ENCODE results near the gene KIAA1549.
"Not testable (repeated sequence)": the region's sequence is repeated elsewhere in the genome, so short reads cannot be mapped to it uniquely, and the experiment has no call there.

Gene KIAA1549

GRCh38 chr7:138999414-138999813, 18.2 kb upstream of the KIAA1549 start:
- H3K27ac ChIP-seq (ENCODE audit: insufficient read depth, low read depth, low read length, poor library complexity, severe bottlenecking): no peak overlapping the region
- H3K4me3 ChIP-seq (ENCODE audit: insufficient read depth, low read depth, low read length): no peak overlapping the region
- 98 to 100% methylated on average over 3 of the region's 3 CpGs for WGBS, 2 experiments

DNA sequence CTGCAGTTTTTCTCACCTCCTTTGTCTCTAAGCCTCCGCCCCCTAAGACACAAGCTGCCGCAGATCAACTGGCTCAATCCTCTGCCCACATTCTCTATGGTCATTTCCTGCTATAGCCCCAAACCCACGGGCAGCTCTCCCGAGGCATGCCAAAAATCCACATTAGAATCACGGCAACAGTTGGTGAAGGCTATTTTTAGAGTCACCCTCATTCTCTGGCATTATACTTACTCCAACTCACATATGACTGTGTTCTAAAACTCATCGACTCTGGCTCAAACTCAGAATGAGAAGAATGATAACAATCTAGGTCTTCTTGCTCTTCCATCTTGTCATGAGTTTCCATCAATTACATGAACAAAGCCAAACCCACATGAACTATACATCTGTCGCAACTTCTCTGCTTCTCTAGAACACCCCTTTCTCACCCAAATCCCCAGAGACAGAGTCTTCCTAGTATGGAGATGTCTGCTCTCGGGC, 10.9 kb upstream of the KIAA1549 start:
- H3K4me3 ChIP-seq (ENCODE audit: insufficient read depth, low read depth, low read length): no peak overlapping the region
- no peaks in the 10 kb centered on the region for H3K27me3 ChIP-seq (ENCODE audit: control insufficient read depth, insufficient read depth, low read length, poor library complexity, severe bottlenecking)
- no peaks in the 10 kb centered on the region for H3K36me3 ChIP-seq (ENCODE audit: control insufficient read depth, insufficient read depth, low read length)
- no peak overlapping the region for H3K27ac ChIP-seq (ENCODE audit: insufficient read depth, low read depth, low read length, poor library complexity, severe bottlenecking)
- WGBS, 2 experiments: 89 to 90% methylated on average over 8 of the region's 8 CpGs
- H3K9me3 ChIP-seq (ENCODE audit: control insufficient read depth, low read length): peaks cover 3% of the 10 kb centered on the region
- no peaks in the 10 kb centered on the region for H3K4me1 ChIP-seq (ENCODE audit: control insufficient read depth, insufficient read depth, low read length)

More at GRCh38 chr7:138999414-138999813, 18.2 kb upstream of the KIAA1549 start:
- Histone ChIP-seq H3K4me1 (ENCODE audit: control insufficient read depth, insufficient read depth, low read length) (no peaks in the 10 kb centered on the region), H3K9me3 (ENCODE audit: control insufficient read depth, low read length) (peaks cover 3% of the 10 kb centered on the region), H3K36me3 (ENCODE audit: control insufficient read depth, insufficient read depth, low read length) (no peaks in the 10 kb centered on the region), H3K27me3 (ENCODE audit: control insufficient read depth, insufficient read depth, low read length, poor library complexity, severe bottlenecking) (no peaks in the 10 kb centered on the region)

GRCh38 chr7:138987686-138988085, 6.5 kb upstream of the KIAA1549 start:
- Histone ChIP-seq H3K4me1 (ENCODE audit: control insufficient read depth, insufficient read depth, low read length) (no peaks in the 10 kb centered on the region), H3K27ac (ENCODE audit: insufficient read depth, low read depth, low read length, poor library complexity, severe bottlenecking) (no peak overlapping the region), H3K36me3 (ENCODE audit: control insufficient read depth, insufficient read depth, low read length) (no peaks in the 10 kb centered on the region), H3K9me3 (ENCODE audit: control insufficient read depth, low read length) (peaks cover 3% of the 10 kb centered on the region), H3K4me3 (ENCODE audit: insufficient read depth, low read depth, low read length) (no peak overlapping the region), H3K27me3 (ENCODE audit: control insufficient read depth, insufficient read depth, low read length, poor library complexity, severe bottlenecking) (peaks cover 3% of the 10 kb centered on the region)
- 94 to 100% methylated on average over 1 of the region's 1 CpG for WGBS, 2 experiments

DNA sequence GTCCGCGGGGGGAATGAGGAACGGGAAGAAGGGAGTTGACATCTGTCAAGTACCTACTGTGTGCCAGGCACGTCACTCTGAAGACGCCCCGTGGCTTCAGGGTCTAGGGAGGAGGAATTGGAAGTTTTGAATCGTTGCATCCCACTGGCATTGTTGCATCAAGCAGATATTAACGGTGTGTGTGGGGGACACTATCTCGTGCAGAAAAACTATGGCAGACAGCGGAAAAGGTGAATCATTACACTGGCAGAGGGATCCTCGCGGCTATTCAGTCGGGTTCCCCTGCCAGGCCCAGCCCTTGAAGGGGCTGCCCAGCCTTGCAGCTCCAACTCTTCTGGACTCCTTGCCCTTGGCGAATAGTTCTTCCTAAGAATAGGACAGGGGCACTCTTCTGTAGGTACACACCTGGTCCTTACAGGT, 1.0 kb upstream of the KIAA1549 start:
- Histone ChIP-seq H3K36me3 (ENCODE audit: control insufficient read depth, insufficient read depth, low read length) (no peaks in the 10 kb centered on the region), H3K4me1 (ENCODE audit: control insufficient read depth, insufficient read depth, low read length) (peaks cover 21% of the 10 kb centered on the region), H3K9me3 (ENCODE audit: control insufficient read depth, low read length) (no peaks in the 10 kb centered on the region), H3K27me3 (ENCODE audit: control insufficient read depth, insufficient read depth, low read length, poor library complexity, severe bottlenecking) (peaks cover 11% of the 10 kb centered on the region), H3K4me3 (ENCODE audit: insufficient read depth, low read depth, low read length) (peak overlapping the region; percentile 50), H3K27ac (ENCODE audit: insufficient read depth, low read depth, low read length, poor library complexity, severe bottlenecking) (no peak overlapping the region)
- WGBS, 2 experiments: 31 to 33% methylated on average over 14 of the region's 14 CpGs

- Histone ChIP-seq H3K27me3 (ENCODE audit: control insufficient read depth, insufficient read depth, low read length, poor library complexity, severe bottlenecking) (peaks cover 11% of the 10 kb centered on the region), H3K4me1 (ENCODE audit: control insufficient read depth, insufficient read depth, low read length) (peaks cover 21% of the 10 kb centered on the region), H3K27ac (ENCODE audit: insufficient read depth, low read depth, low read length, poor library complexity, severe bottlenecking) (no peak overlapping the region), H3K36me3 (ENCODE audit: control insufficient read depth, insufficient read depth, low read length) (no peaks in the 10 kb centered on the region), H3K9me3 (ENCODE audit: control insufficient read depth, low read length) (no peaks in the 10 kb centered on the region), H3K4me3 (ENCODE audit: insufficient read depth, low read depth, low read length) (peak overlapping the region; percentile 60)
- 1% methylated on average over 68 of the region's 68 CpGs for WGBS, 2 experiments
Measured at GRCh38 chr7:138980563-138981291, 462 bp downstream of the KIAA1549 start.

- H3K27me3 ChIP-seq (ENCODE audit: control insufficient read depth, insufficient read depth, low read length, poor library complexity, severe bottlenecking): peaks cover 11% of the 10 kb centered on the region
- H3K4me3 ChIP-seq (ENCODE audit: insufficient read depth, low read depth, low read length): peak overlapping the region; percentile 60
- H3K9me3 ChIP-seq (ENCODE audit: control insufficient read depth, low read length): no peaks in the 10 kb centered on the region
- H3K36me3 ChIP-seq (ENCODE audit: control insufficient read depth, insufficient read depth, low read length): no peaks in the 10 kb centered on the region
- peaks cover 25% of the 10 kb centered on the region for H3K4me1 ChIP-seq (ENCODE audit: control insufficient read depth, insufficient read depth, low read length)
- 33 to 36% methylated on average over 9 of the region's 9 CpGs for WGBS, 2 experiments
- no peak overlapping the region for H3K27ac ChIP-seq (ENCODE audit: insufficient read depth, low read depth, low read length, poor library complexity, severe bottlenecking)
Measured at GRCh38 chr7:138979988-138980562, 1.1 kb downstream of the KIAA1549 start.

DNA sequence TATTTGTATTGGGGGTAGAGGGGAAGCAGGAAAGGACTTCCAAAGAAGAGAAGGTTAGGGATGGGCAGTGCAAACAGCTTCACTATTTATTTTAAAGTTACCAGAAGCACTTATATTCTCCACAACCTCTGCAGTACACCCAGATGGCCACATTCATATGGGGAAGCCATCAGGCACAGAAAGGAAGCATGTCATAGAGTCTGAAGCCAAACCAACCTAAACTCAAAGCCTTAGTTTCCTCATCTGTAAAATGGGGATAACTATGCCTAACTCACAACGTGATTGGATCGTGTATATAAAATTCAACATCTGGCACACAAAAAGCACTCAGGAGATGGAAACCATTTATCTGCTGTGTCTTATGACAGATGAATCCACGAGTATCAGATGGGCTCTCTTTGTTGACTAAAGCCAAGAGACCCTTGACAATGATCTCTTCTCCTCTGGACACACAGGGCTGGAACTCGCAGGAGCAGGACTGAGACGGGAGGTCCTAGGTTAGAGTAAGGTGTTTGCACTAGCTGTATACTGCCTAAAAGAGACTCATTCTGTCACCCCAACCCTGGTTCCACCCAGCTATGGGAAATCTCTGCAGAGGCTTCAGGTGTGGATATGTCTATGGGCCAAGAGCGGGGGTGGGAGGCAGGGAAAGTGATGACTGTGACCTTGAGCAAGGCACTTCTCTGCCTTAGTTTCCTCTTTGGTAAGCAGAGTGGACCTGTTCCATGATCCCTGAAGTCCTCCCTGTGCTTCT, 1.8 kb downstream of the KIAA1549 start:
- Histone ChIP-seq H3K27ac (ENCODE audit: insufficient read depth, low read depth, low read length, poor library complexity, severe bottlenecking) (no peak overlapping the region), H3K9me3 (ENCODE audit: control insufficient read depth, low read length) (no peaks in the 10 kb centered on the region), H3K36me3 (ENCODE audit: control insufficient read depth, insufficient read depth, low read length) (no peaks in the 10 kb centered on the region), H3K27me3 (ENCODE audit: control insufficient read depth, insufficient read depth, low read length, poor library complexity, severe bottlenecking) (peaks cover 11% of the 10 kb centered on the region), H3K4me1 (ENCODE audit: control insufficient read depth, insufficient read depth, low read length) (peaks cover 30% of the 10 kb centered on the region), H3K4me3 (ENCODE audit: insufficient read depth, low read depth, low read length) (peak overlapping the region; percentile 60)
- 90 to 94% methylated on average over 6 of the region's 6 CpGs for WGBS, 2 experiments

- Histone ChIP-seq H3K36me3 (ENCODE audit: control insufficient read depth, insufficient read depth, low read length) (no peaks in the 10 kb centered on the region), H3K27ac (ENCODE audit: insufficient read depth, low read depth, low read length, poor library complexity, severe bottlenecking) (no peak overlapping the region), H3K4me3 (ENCODE audit: insufficient read depth, low read depth, low read length) (no peak overlapping the region), H3K4me1 (ENCODE audit: control insufficient read depth, insufficient read depth, low read length) (peaks cover 30% of the 10 kb centered on the region), H3K27me3 (ENCODE audit: control insufficient read depth, insufficient read depth, low read length, poor library complexity, severe bottlenecking) (peaks cover 11% of the 10 kb centered on the region), H3K9me3 (ENCODE audit: control insufficient read depth, low read length) (no peaks in the 10 kb centered on the region)
- 83 to 84% methylated on average over 6 of the region's 6 CpGs for WGBS, 2 experiments
Measured at GRCh38 chr7:138978541-138979184, 2.5 kb downstream of the KIAA1549 start.

DNA sequence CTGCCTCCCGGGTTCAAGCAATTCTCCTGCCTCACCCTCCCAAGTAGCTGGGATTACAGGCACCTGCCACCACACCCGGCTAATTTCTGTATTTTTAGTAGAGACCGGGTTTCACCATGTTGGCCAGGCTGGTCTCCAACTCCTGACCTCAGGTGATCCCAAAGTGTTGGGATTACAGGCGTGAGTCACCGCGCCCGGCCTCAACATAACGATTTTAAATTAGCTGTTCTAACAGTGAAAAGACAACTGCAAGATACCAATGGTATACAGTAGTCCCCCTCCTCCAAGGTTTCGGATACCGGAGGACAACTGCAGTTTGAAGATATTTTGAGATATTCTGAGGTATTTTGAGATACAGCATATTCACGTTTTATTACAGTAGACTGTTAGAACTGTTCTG, 5.0 kb downstream of the KIAA1549 start:
- not testable (repeated sequence) for H3K4me3 ChIP-seq (ENCODE audit: insufficient read depth, low read depth, low read length)

More for the DNA sequence above, 5.0 kb downstream of the KIAA1549 start:
- H3K27ac ChIP-seq (ENCODE audit: insufficient read depth, low read depth, low read length, poor library complexity, severe bottlenecking); H3K27me3 ChIP-seq (ENCODE audit: control insufficient read depth, insufficient read depth, low read length, poor library complexity, severe bottlenecking); H3K36me3 ChIP-seq (ENCODE audit: control insufficient read depth, insufficient read depth, low read length); H3K9me3 ChIP-seq (ENCODE audit: control insufficient read depth, low read length): not testable (repeated sequence)
- WGBS, 2 experiments: 76 to 79% methylated on average over 11 of the region's 11 CpGs
- peaks cover 26% of the 10 kb centered on the region for H3K4me1 ChIP-seq (ENCODE audit: control insufficient read depth, insufficient read depth, low read length)
